ENCODE measurements around the gene TOP3A.

TOP3A gene

GRCh38 chr17:18228176-18228682 lies 86.6 kb downstream of the TOP3A start:
- H3K4me3 Mint-ChIP-seq = peak overlapping the region; percentile 26
- TF ChIP-seq, protein P1, sequence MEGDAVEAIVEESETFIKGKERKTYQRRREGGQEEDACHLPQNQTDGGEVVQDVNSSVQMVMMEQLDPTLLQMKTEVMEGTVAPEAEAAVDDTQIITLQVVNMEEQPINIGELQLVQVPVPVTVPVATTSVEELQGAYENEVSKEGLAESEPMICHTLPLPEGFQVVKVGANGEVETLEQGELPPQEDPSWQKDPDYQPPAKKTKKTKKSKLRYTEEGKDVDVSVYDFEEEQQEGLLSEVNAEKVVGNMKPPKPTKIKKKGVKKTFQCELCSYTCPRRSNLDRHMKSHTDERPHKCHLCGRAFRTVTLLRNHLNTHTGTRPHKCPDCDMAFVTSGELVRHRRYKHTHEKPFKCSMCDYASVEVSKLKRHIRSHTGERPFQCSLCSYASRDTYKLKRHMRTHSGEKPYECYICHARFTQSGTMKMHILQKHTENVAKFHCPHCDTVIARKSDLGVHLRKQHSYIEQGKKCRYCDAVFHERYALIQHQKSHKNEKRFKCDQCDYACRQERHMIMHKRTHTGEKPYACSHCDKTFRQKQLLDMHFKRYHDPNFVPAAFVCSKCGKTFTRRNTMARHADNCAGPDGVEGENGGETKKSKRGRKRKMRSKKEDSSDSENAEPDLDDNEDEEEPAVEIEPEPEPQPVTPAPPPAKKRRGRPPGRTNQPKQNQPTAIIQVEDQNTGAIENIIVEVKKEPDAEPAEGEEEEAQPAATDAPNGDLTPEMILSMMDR (IDR thresholded peaks at IDR 0.05) = no peak
- no peaks in the 10 kb centered on the region for H3K36me3 Mint-ChIP-seq (ENCODE audit: low read depth)
- peak overlapping the region; percentile 84 for H3K27ac Mint-ChIP-seq
- peaks cover 3% of the 10 kb centered on the region for H3K27me3 Mint-ChIP-seq (ENCODE audit: low read depth, poor library complexity)
- DNase-seq = no peak
- peaks cover 74% of the 10 kb centered on the region for H3K4me1 Mint-ChIP-seq
- no peaks in the 10 kb centered on the region for H3K9me3 Mint-ChIP-seq

DNA sequence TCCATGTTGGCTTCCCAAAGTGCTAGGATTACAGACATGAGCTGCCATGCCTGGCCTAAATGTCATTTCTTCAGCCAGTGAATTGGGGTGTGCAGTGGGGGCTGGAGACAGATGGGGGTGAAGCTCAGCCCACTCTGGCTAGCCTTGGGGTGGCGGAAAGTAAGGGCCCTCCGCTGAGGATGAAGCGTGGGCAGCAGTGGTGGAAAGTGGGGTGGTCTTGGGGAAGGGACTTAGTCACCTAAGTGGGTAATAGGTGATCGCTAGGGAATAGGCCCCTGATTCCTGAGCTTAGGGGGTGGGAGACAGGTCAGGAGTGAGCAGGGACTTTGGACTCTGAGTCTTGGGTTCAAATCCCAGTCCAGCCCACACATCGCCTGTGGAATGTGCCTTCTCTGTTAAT lies 87.2 kb downstream of the TOP3A start:
- Mint-ChIP-seq H3K4me3 (peak overlapping the region; percentile 98), H3K27ac (peak overlapping the region; percentile 67), H3K4me1 (peaks cover 74% of the 10 kb centered on the region), H3K9me3 (no peaks in the 10 kb centered on the region), H3K36me3 (ENCODE audit: low read depth) (no peaks in the 10 kb centered on the region), H3K27me3 (ENCODE audit: low read depth, poor library complexity) (peaks cover 3% of the 10 kb centered on the region)
- TF ChIP-seq, protein P1 (IDR thresholded peaks at IDR 0.05) = no peak
- DNase-seq = no peak

- no peaks in the 10 kb centered on the region for H3K36me3 Mint-ChIP-seq (ENCODE audit: low read depth)
- H3K27ac Mint-ChIP-seq = peak overlapping the region; percentile 89
- peaks cover 66% of the 10 kb centered on the region for H3K4me1 Mint-ChIP-seq
- H3K9me3 Mint-ChIP-seq = no peaks in the 10 kb centered on the region
- peak; percentile 33 for DNase-seq
- H3K27me3 Mint-ChIP-seq (ENCODE audit: low read depth, poor library complexity) = peaks cover 3% of the 10 kb centered on the region
- H3K4me3 Mint-ChIP-seq = peak overlapping the region; percentile 98
- TF ChIP-seq, protein P1 (IDR thresholded peaks at IDR 0.05) = no peak
These were observed 88.4 kb downstream of the TOP3A start for GRCh38 chr17:18226284-18226945.

DNA sequence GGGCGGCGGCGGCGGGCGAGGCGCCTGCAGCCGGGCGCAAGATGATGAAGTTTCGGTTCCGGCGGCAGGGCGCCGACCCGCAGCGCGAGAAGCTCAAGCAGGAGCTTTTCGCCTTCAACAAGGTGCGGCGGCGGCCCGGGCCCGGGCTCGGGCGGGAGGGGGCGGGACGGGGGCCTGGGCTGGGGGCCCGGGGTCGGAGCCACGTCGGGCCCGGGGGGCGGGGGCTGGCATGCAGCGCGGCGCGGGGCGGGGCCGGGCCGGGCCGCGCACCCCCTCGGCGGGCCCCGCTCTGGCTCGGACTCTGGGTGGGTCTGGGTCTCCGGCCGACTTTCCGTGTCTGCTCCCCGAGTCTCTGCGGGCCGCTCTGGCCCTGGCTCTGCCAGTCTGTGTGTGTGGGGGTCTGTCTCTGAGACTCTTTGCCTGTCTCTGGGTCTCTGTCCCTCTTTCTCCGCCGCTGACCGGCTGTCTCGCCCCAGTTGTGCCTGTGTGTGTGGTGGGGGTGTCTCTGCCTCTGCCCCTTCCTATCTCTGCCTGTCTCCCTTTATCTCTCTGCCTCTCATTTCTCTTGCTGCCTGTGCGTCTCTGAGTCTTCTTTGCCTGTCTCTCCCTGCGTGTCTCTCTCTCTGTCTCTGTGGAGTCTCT lies 89.0 kb downstream of the TOP3A start:
- peak overlapping the region; percentile 32 for H3K27ac Mint-ChIP-seq
- H3K9me3 Mint-ChIP-seq = no peaks in the 10 kb centered on the region
- peak overlapping the region; percentile 98 for H3K4me3 Mint-ChIP-seq
- H3K4me1 Mint-ChIP-seq = peaks cover 60% of the 10 kb centered on the region
- peaks cover 3% of the 10 kb centered on the region for H3K27me3 Mint-ChIP-seq (ENCODE audit: low read depth, poor library complexity)
- H3K36me3 Mint-ChIP-seq (ENCODE audit: low read depth) = no peaks in the 10 kb centered on the region
- DNase-seq = no peak
- TF ChIP-seq, protein P1 (IDR thresholded peaks at IDR 0.05) = no peak

GRCh38 chr17:18225121-18225641 lies 89.6 kb downstream of the TOP3A start, which contains the start of gene LLGL1:
Gene LLGL1, plus strand, starts transcription at chr17:18225635. Its CDS starts 48 bp downstream, at chr17:18225683.
- H3K27me3 Mint-ChIP-seq (ENCODE audit: low read depth, poor library complexity) = peaks cover 3% of the 10 kb centered on the region
- H3K9me3 Mint-ChIP-seq = no peaks in the 10 kb centered on the region
- TF ChIP-seq, protein P1 (IDR thresholded peaks at IDR 0.05) = no peak
- H3K4me3 Mint-ChIP-seq = peak within 1 kb of the TSS; percentile 98
- peak within 1 kb of the TSS; percentile 94 for H3K27ac Mint-ChIP-seq
- no peaks in the 10 kb centered on the region for H3K36me3 Mint-ChIP-seq (ENCODE audit: low read depth)
- DNase-seq = peak; percentile 99
- H3K4me1 Mint-ChIP-seq = peaks cover 56% of the 10 kb centered on the region
